Epithelial cell of proximal tubule (primary cell): ENCODE measurements around the gene SMTNL2. TPM values are rescaled to one million over a fixed set of nuclear protein-coding genes. Genes with fewer than 3 reads are reported as not detected.

ENCODE experiments used
- DNase-seq: peaks from one replicate; pipeline ENCODE4 v3.0.0-alpha.2; 2011; ENCODE audit warnings: low read depth
- H3K4me3 ChIP-seq: 2 replicates; pipeline ENCODE4 v1.5.1; 2011; ENCODE audit warnings: low read depth, mild to moderate bottlenecking, low read length
- CTCF ChIP-seq: conservative IDR thresholded peaks from 2 replicates; pipeline ENCODE4 v1.5.1; 2012; ENCODE audit warnings: low read depth, mild to moderate bottlenecking, low read length
- total RNA-seq: library from RNA; depleted of rRNA; stranded (reverse); fragments of >200 nt; gene quantifications from 2 replicates; pipeline ENCODE4 v1.2.3, GENCODE V29; 2015

Gene SMTNL2
- total RNA-seq, 1 donor from 2014 or later, result 1.3 TPM

- no peak overlapping the region for H3K4me3 ChIP-seq
- DNase-seq, result no peak
- no peak for TF ChIP-seq CTCF
These were observed 4.0 kb upstream of the SMTNL2 start for GRCh38 chr17:4580291-4580690.

- no peak for TF ChIP-seq CTCF
- H3K4me3 ChIP-seq, result no peak overlapping the region
- no peak for DNase-seq
These were observed 2.2 kb upstream of the SMTNL2 start for GRCh38 chr17:4582101-4582501.

GRCh38 chr17:4582691-4583090, 1.6 kb upstream of the SMTNL2 start:
- H3K4me3 ChIP-seq, result no peak overlapping the region
- no peak for TF ChIP-seq CTCF
- no peak for DNase-seq

GRCh38 chr17:4583206-4583605, 1.1 kb upstream of the SMTNL2 start:
- DNase-seq, result no peak
- no peak overlapping the region for H3K4me3 ChIP-seq
- no peak for TF ChIP-seq CTCF

GRCh38 chr17:4583782-4584100, 588 bp upstream of the SMTNL2 start:
- peak overlapping the region; percentile 57 for H3K4me3 ChIP-seq
- no peak for DNase-seq
- peak; percentile 40 for TF ChIP-seq CTCF

- no peak for TF ChIP-seq CTCF
- peak; percentile 41 for DNase-seq
- H3K4me3 ChIP-seq, result peak overlapping the region; percentile 57
These were observed 748 bp downstream of the SMTNL2 start for GRCh38 chr17:4584917-4585637.

GRCh38 chr17:4585638-4585994, 1.3 kb downstream of the SMTNL2 start:
- TF ChIP-seq CTCF, result no peak
- peak overlapping the region; percentile 57 for H3K4me3 ChIP-seq
- peak; percentile 40 for DNase-seq
